Panc1 (cell line): ENCODE results near the gene CPSF2.

Experiments used
- CTCF ChIP-seq: fragments of 450-650 bp; IDR thresholded peaks from 2 replicates; pipeline ENCODE4 v1.5.1; 2017; ENCODE audit warnings: mild to moderate bottlenecking
- POLR2AphosphoS5 ChIP-seq: IDR thresholded peaks from 2 replicates; pipeline ENCODE4 v1.6.1; 2012; ENCODE audit warnings: mild to moderate bottlenecking, low read depth, low read length, moderate library complexity
- SIN3A ChIP-seq: IDR thresholded peaks from 2 replicates; pipeline ENCODE4 v1.6.1; 2012; ENCODE audit warnings: low read depth, mild to moderate bottlenecking, low read length, moderate library complexity, borderline replicate concordance; ENCODE audit not compliant: insufficient read depth
- TF ChIP-seq, protein P1 (sequence below), 2 experiments: IDR thresholded peaks; 2 replicates each; pipeline ENCODE4 v1.6.1; 2011 to 2012; ENCODE audit warnings: low read depth in 2 of 2, control low read depth in 1 of 2, low read length in 1 of 2, mild to moderate bottlenecking in 1 of 2, moderate library complexity in 1 of 2; ENCODE audit not compliant: insufficient read depth in 1 of 2

DNA sequence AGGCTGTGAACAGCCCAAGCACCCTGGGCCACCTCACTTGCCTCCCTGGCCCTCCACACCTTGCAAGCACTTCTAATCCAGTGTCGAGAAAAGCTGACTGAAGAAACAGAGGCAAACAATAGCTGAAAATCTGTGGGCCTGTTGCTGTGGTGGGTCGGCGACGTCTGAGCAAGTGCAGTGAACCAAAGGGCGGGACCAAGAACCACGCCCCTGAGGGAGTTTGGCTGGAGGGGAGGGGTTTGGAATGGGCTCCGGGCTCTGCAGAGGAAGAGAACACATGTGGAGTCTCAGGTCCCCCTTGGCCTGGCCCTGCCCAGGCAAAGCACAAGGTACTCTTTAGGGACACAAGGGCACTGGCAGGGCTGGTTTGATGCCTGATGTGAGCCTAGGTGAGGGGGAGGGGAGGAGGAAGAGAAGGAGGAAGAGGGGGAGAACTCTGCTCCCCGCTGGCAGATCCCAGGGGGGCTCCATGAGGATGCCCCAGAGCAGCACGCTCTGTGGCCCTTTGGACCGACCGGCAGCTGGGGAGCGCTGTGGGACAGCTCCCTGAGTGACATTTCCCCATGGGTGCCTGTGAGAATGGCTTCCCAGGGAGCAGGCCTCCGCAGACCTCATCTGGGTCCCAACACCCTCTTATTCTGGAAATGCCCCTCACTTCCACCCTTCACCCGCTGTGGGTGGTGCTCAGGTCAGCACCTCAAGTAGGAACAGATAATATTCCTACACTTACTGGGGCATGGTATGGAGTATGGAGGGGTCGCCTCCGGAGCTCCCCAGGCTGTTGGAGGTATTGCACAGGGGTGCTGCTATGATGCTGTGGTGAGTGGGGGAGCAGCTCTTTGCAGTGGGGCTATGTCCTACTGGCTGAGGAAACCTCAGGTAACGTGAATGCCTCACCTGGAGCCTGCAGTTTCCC, 85.5 kb downstream of the CPSF2 start:
- TF ChIP-seq CTCF (no peak), POLR2AphosphoS5 (no peak), SIN3A (no peak)
- TF ChIP-seq, protein P1, sequence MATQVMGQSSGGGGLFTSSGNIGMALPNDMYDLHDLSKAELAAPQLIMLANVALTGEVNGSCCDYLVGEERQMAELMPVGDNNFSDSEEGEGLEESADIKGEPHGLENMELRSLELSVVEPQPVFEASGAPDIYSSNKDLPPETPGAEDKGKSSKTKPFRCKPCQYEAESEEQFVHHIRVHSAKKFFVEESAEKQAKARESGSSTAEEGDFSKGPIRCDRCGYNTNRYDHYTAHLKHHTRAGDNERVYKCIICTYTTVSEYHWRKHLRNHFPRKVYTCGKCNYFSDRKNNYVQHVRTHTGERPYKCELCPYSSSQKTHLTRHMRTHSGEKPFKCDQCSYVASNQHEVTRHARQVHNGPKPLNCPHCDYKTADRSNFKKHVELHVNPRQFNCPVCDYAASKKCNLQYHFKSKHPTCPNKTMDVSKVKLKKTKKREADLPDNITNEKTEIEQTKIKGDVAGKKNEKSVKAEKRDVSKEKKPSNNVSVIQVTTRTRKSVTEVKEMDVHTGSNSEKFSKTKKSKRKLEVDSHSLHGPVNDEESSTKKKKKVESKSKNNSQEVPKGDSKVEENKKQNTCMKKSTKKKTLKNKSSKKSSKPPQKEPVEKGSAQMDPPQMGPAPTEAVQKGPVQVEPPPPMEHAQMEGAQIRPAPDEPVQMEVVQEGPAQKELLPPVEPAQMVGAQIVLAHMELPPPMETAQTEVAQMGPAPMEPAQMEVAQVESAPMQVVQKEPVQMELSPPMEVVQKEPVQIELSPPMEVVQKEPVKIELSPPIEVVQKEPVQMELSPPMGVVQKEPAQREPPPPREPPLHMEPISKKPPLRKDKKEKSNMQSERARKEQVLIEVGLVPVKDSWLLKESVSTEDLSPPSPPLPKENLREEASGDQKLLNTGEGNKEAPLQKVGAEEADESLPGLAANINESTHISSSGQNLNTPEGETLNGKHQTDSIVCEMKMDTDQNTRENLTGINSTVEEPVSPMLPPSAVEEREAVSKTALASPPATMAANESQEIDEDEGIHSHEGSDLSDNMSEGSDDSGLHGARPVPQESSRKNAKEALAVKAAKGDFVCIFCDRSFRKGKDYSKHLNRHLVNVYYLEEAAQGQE (IDR thresholded peaks at IDR 0.05; ENCODE audit: insufficient read depth in 1 of 2, low read depth in 2 of 2, low read length in 1 of 2) = no peak
